ENCODE results near the gene REPS1. TPM values are rescaled to one million over a fixed set of nuclear protein-coding genes. Genes with fewer than 3 reads are reported as not detected.

The REPS1 gene
- total and polyA plus RNA-seq, 2 of the 13 experiments (the other 11 are each of a cell fraction or from before 2014, with no cell fraction given): 36.4 to 38.3 TPM

DNA sequence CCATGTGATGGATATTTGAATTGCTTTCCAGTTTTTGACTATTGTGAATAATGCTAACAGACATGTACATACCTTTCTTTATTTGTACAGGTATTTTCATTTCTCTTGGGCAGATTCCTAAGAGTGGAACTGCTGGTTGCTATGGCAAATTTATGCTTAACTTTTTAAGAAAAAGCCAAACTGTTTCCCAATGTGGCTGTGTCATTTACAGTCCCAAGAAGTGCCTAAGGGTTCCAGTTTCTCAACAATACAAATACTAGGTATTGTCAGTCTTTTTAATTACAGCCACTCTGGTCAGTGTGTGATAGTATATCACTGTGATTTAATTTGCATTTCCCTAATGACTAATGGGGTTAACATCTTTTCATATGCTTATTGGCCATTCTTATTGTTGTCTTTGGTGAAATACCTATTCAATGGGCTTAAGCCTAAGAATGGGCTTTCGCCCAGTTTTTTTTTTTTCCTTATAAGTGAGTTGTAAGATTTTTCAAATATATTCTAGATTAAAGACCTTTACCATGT lies 10.3 kb downstream of the REPS1 start:
- TF ChIP-seq, protein P1, sequence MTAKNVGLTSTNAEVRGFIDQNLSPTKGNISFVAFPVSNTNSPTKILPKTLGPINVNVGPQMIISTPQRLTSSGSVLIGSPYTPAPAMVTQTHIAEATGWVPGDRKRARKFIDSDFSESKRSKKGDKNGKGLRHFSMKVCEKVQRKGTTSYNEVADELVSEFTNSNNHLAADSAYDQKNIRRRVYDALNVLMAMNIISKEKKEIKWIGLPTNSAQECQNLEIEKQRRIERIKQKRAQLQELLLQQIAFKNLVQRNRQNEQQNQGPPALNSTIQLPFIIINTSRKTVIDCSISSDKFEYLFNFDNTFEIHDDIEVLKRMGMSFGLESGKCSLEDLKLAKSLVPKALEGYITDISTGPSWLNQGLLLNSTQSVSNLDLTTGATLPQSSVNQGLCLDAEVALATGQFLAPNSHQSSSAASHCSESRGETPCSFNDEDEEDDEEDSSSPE (CRISPR knock-in tag; IDR thresholded peaks at IDR 0.05): no peak
- TF ChIP-seq EP300 (IDR thresholded peaks at IDR 0.05; ENCODE audit: low read depth in 2 of 2, low read length in 2 of 2) (no peak), EP300 (CRISPR knock-in tag; IDR thresholded peaks at IDR 0.05; ENCODE audit: borderline replicate concordance) (no peak), ZNF12 (CRISPR knock-in tag; IDR thresholded peaks at IDR 0.05) (no peak), ZNF468 (CRISPR knock-in tag; IDR thresholded peaks at IDR 0.05) (no peak), ZNF558 (CRISPR knock-in tag; IDR thresholded peaks at IDR 0.05; ENCODE audit: borderline replicate concordance) (no peak), SIN3A (IDR thresholded peaks at IDR 0.05; ENCODE audit: borderline replicate concordance, low read depth, low read length) (no peak), HES4 (CRISPR knock-in tag; IDR thresholded peaks at IDR 0.05; ENCODE audit: borderline replicate concordance) (no peak), SMARCC2 (IDR thresholded peaks at IDR 0.05) (no peak), HNRNPLL (IDR thresholded peaks at IDR 0.05; ENCODE audit: low read depth, low read length, poor library complexity, severe bottlenecking) (no peak), ZNF607 (CRISPR knock-in tag; IDR thresholded peaks at IDR 0.05; ENCODE audit: borderline replicate concordance) (no peak)
- TF ChIP-seq, protein P2, sequence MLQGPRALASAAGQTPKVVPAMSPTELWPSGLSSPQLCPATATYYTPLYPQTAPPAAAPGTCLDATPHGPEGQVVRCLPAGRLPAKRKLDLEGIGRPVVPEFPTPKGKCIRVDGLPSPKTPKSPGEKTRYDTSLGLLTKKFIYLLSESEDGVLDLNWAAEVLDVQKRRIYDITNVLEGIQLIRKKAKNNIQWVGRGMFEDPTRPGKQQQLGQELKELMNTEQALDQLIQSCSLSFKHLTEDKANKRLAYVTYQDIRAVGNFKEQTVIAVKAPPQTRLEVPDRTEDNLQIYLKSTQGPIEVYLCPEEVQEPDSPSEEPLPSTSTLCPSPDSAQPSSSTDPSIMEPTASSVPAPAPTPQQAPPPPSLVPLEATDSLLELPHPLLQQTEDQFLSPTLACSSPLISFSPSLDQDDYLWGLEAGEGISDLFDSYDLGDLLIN (CRISPR knock-in tag; IDR thresholded peaks at IDR 0.05; ENCODE audit: borderline replicate concordance): no peak
- TF ChIP-seq, protein P3, sequence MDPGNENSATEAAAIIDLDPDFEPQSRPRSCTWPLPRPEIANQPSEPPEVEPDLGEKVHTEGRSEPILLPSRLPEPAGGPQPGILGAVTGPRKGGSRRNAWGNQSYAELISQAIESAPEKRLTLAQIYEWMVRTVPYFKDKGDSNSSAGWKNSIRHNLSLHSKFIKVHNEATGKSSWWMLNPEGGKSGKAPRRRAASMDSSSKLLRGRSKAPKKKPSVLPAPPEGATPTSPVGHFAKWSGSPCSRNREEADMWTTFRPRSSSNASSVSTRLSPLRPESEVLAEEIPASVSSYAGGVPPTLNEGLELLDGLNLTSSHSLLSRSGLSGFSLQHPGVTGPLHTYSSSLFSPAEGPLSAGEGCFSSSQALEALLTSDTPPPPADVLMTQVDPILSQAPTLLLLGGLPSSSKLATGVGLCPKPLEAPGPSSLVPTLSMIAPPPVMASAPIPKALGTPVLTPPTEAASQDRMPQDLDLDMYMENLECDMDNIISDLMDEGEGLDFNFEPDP (CRISPR knock-in tag; conservative IDR thresholded peaks at IDR 0.05): no peak
- Histone ChIP-seq H2AFZ (ENCODE audit: low read length) (no peak overlapping the region), H3K4me3 (replicated peaks in 1 of 3; ENCODE audit: insufficient read depth in 1 of 3, low read depth in 2 of 3, low read length in 3 of 3) (no peak overlapping the region), H3K27ac (ENCODE audit: extremely low read length, insufficient read depth, low read length) (no peak overlapping the region), H3K36me3 (replicated peaks in 1 of 2; ENCODE audit: control insufficient read depth in 1 of 2, insufficient read depth in 2 of 2, low read length in 2 of 2) (no peaks in the 10 kb centered on the region), H4K20me1 (ENCODE audit: insufficient read depth, low read length) (peaks cover 10% of the 10 kb centered on the region), H3K9ac (ENCODE audit: insufficient read depth, low read depth, low read length) (no peak overlapping the region), H3K9me3 (ENCODE audit: low read length) (no peaks in the 10 kb centered on the region), H3K79me2 (ENCODE audit: insufficient read depth, low read length) (peaks cover 90% of the 10 kb centered on the region), H3K4me2 (ENCODE audit: low read depth, low read length) (no peak overlapping the region), H3K27me3 (ENCODE audit: control insufficient read depth in 1 of 2, insufficient read depth in 2 of 2, low read length in 2 of 2) (no peaks in the 10 kb centered on the region), H3K4me1 (ENCODE audit: insufficient read depth, low read length) (peaks cover 16% of the 10 kb centered on the region)
- DNase-seq (ENCODE audit: low spot score): no peak
- WGBS (ENCODE audit: low lambda C conversion rate): 98% methylated on average over 1 of the region's 1 CpG
- no TSS peak for BruUV-seq (replicated peaks)
- ATAC-seq: no peak
- intact Hi-C loops (cut with micrococcal nuclease; ENCODE audit: unreplicated experiment) (no loop called here), in situ Hi-C loops (cut with HindIII; ENCODE audit: extremely low pct_ligation_motif_present, low pct_unique_long_range_greater_than_20kb) (no loop called here)
- ChIA-PET CTCF (ENCODE audit: low intra/inter-chr PET ratio, low total read pairs) (no interaction called here), POLR2A (no interaction called here)
- FAIRE-seq: no peak
